Panc1 (cell line): ENCODE results near the gene DUSP11. TPM values are rescaled to one million over a fixed set of nuclear protein-coding genes. Genes with fewer than 3 reads are reported as not detected.

Experiments
- ATAC-seq: fragments of 200-7000 bp; cut with Tn5 transposase; 2 replicates; pipeline ENCODE4 v1.9.1; 2020; ENCODE audit warnings: mild to moderate bottlenecking, moderate library complexity
- BruUV-seq: library from RNA; stranded (reverse); fragments of 400-500 nt; replicated peaks from 2 replicates; lab custom pipeline; 2021; lab: Mats Ljungman, UMichigan
- CTCF ChIA-PET: fragments of 300-600 bp; sonication (Branson Sonifier 250); formaldehyde crosslinking; loops from one replicate; lab custom pipeline; 2022; ENCODE audit warnings: antibody characterized with exemption; lab: Charles Lee
- POLR2A ChIA-PET: fragments of 300-600 bp; sonication (Branson Sonifier 250); formaldehyde crosslinking; loops from one replicate; lab custom pipeline; 2022; ENCODE audit warnings: antibody characterized with exemption; lab: Charles Lee
- DNase-seq: peaks from one replicate; pipeline ENCODE4 v3.0.0-alpha.2; 2010; ENCODE audit warnings: low read depth, low spot score
- H3K27ac ChIP-seq: 2 replicates; pipeline ENCODE4 v1.5.1; 2011; ENCODE audit warnings: mild to moderate bottlenecking, low read length, inconsistent platforms
- H3K27me3 ChIP-seq: fragments of 200-500 bp; sonication (Bioruptor generic); 2 replicates; pipeline ENCODE4 v1.6.0; 2014; ENCODE audit warnings: low read length, inconsistent platforms; ENCODE audit not compliant: control insufficient read depth, insufficient read depth
- H3K36me3 ChIP-seq: fragments of 200-500 bp; sonication (Bioruptor generic); 2 replicates; pipeline ENCODE4 v1.5.1; 2014; ENCODE audit warnings: inconsistent platforms, mild to moderate bottlenecking, low read length, moderate library complexity; ENCODE audit not compliant: control insufficient read depth, insufficient read depth
- H3K4me1 ChIP-seq: 2 replicates; pipeline ENCODE4 v1.5.1; 2011; ENCODE audit warnings: inconsistent platforms, mild to moderate bottlenecking, low read length, moderate library complexity; ENCODE audit not compliant: control insufficient read depth, insufficient read depth
- H3K4me3 ChIP-seq, 2 experiments: 2 replicates each; pipeline ENCODE4 v1.5.1; 2011 to 2012; ENCODE audit warnings: low read depth in 2 of 2, low read length in 2 of 2, mild to moderate bottlenecking in 2 of 2, inconsistent platforms in 1 of 2, moderate library complexity in 1 of 2
- H3K9me3 ChIP-seq: fragments of 200-500 bp; sonication (Bioruptor generic); 2 replicates; pipeline ENCODE4 v1.5.1; 2014; ENCODE audit warnings: low read depth, mild to moderate bottlenecking, inconsistent platforms, low read length, moderate library complexity; ENCODE audit not compliant: control insufficient read depth, insufficient read depth
- POLR2AphosphoS5 ChIP-seq: IDR thresholded peaks from 2 replicates; pipeline ENCODE4 v1.6.1; 2012; ENCODE audit warnings: mild to moderate bottlenecking, low read depth, low read length, moderate library complexity
- SIN3A ChIP-seq: IDR thresholded peaks from 2 replicates; pipeline ENCODE4 v1.6.1; 2012; ENCODE audit warnings: low read depth, mild to moderate bottlenecking, low read length, moderate library complexity, borderline replicate concordance; ENCODE audit not compliant: insufficient read depth
- TCF7L2 ChIP-seq: IDR thresholded peaks from 2 replicates; pipeline ENCODE4 v1.6.1; 2011; ENCODE audit warnings: mild to moderate bottlenecking, low read depth, low read length, inconsistent platforms
- in situ Hi-C: cut with HindIII; loops from 2 replicates; pipeline ENCODE4 v1.10.0; 2016; ENCODE audit warnings: low sequenced_read_pairs, low pct_unique_long_range_greater_than_20kb
- intact Hi-C: fragments of 100-400 bp; cut with micrococcal nuclease; formaldehyde crosslinking; loops from one replicate; pipeline ENCODE4 v1.10.0; 2022; ENCODE audit not compliant: unreplicated experiment
- total RNA-seq: library from RNA; stranded (reverse); gene quantifications from one replicate; pipeline ENCODE4 v1.2.1, GENCODE V29; 2021; ENCODE audit not compliant: unreplicated experiment
- TF ChIP-seq, protein P1 (sequence below): fragments of 450-650 bp; IDR thresholded peaks from 2 replicates; pipeline ENCODE4 v1.5.1; 2017; ENCODE audit warnings: mild to moderate bottlenecking
- TF ChIP-seq, protein P2 (sequence below), 2 experiments: IDR thresholded peaks; 2 replicates each; pipeline ENCODE4 v1.6.1; 2011 to 2012; ENCODE audit warnings: low read depth in 2 of 2, control low read depth in 1 of 2, low read length in 1 of 2, mild to moderate bottlenecking in 1 of 2, moderate library complexity in 1 of 2; ENCODE audit not compliant: insufficient read depth in 1 of 2

Gene DUSP11
- total RNA-seq, 1 experiment from 2014 or later, result 16.9 TPM

DNA sequence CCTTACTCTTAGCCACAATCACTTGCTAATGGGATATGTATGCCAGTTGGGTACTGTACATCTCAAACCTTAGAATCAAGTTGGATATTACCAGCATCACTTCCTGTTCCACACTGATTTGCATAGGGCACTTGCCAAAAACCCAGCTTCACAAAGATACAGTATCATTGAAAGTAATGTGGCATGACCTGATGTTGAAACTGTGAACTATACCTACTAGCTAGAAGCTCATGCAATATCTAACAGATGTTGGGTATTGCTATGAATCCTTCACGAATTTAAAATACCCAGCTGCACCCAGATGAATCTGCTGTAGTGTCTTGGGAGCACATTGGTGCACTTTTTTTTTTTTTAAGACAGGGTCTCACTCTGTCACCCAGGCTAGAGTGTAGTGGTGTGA lies 42.4 kb upstream of the DUSP11 start:
- H3K27ac ChIP-seq, result no peak overlapping the region
- no peaks in the 10 kb centered on the region for H3K36me3 ChIP-seq
- in situ Hi-C loops (no loop called here), intact Hi-C loops (no loop called here)
- ATAC-seq (no peak), DNase-seq (no peak)
- no TSS peak for BruUV-seq
- CTCF ChIA-PET, result interaction anchor here (1.1 kb wide), 1 partner anchor 305 kb away, joined by 4 read pairs; no protein-coding TSS in a partner anchor
- no peaks in the 10 kb centered on the region for H3K9me3 ChIP-seq
- TF ChIP-seq, protein P1, sequence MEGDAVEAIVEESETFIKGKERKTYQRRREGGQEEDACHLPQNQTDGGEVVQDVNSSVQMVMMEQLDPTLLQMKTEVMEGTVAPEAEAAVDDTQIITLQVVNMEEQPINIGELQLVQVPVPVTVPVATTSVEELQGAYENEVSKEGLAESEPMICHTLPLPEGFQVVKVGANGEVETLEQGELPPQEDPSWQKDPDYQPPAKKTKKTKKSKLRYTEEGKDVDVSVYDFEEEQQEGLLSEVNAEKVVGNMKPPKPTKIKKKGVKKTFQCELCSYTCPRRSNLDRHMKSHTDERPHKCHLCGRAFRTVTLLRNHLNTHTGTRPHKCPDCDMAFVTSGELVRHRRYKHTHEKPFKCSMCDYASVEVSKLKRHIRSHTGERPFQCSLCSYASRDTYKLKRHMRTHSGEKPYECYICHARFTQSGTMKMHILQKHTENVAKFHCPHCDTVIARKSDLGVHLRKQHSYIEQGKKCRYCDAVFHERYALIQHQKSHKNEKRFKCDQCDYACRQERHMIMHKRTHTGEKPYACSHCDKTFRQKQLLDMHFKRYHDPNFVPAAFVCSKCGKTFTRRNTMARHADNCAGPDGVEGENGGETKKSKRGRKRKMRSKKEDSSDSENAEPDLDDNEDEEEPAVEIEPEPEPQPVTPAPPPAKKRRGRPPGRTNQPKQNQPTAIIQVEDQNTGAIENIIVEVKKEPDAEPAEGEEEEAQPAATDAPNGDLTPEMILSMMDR, result no peak
- TF ChIP-seq SIN3A, result no peak
- TF ChIP-seq, protein P2, sequence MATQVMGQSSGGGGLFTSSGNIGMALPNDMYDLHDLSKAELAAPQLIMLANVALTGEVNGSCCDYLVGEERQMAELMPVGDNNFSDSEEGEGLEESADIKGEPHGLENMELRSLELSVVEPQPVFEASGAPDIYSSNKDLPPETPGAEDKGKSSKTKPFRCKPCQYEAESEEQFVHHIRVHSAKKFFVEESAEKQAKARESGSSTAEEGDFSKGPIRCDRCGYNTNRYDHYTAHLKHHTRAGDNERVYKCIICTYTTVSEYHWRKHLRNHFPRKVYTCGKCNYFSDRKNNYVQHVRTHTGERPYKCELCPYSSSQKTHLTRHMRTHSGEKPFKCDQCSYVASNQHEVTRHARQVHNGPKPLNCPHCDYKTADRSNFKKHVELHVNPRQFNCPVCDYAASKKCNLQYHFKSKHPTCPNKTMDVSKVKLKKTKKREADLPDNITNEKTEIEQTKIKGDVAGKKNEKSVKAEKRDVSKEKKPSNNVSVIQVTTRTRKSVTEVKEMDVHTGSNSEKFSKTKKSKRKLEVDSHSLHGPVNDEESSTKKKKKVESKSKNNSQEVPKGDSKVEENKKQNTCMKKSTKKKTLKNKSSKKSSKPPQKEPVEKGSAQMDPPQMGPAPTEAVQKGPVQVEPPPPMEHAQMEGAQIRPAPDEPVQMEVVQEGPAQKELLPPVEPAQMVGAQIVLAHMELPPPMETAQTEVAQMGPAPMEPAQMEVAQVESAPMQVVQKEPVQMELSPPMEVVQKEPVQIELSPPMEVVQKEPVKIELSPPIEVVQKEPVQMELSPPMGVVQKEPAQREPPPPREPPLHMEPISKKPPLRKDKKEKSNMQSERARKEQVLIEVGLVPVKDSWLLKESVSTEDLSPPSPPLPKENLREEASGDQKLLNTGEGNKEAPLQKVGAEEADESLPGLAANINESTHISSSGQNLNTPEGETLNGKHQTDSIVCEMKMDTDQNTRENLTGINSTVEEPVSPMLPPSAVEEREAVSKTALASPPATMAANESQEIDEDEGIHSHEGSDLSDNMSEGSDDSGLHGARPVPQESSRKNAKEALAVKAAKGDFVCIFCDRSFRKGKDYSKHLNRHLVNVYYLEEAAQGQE (IDR thresholded peaks at IDR 0.05; ENCODE audit: insufficient read depth in 1 of 2, low read depth in 2 of 2, low read length in 1 of 2), result no peak
- H3K4me1 ChIP-seq, result no peaks in the 10 kb centered on the region
- no peak overlapping the region for H3K4me3 ChIP-seq
- POLR2A ChIA-PET, result interaction anchor here (0.6 kb wide), 1 partner anchor 121 kb away, joined by 3 read pairs; no protein-coding TSS in a partner anchor
- H3K27me3 ChIP-seq, result no peaks in the 10 kb centered on the region

DNA sequence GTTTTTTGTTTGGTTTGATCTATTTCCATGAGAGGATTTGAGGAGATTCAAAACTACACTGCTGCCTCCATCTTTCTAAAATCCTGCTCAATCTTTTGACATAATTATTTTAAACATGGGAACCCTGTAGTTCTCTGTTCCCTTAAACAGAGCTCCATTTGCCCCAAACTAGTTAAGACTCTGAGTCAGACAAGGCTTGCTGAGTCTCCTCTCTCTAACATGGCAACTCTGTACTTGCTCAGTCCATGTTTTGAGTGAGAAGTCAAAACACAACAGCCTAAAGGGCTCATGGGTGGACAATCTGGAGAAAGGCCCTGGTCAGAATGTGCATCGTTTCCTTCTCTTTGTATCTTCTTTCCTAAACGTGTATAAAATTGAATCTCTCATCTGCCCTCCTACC lies 41.8 kb upstream of the DUSP11 start:
- ChIA-PET CTCF (interaction anchor here (1.1 kb wide), 1 partner anchor 305 kb away, joined by 4 read pairs; no protein-coding TSS in a partner anchor), POLR2A (interaction anchor here (0.6 kb wide), 1 partner anchor 120 kb away, joined by 3 read pairs; no protein-coding TSS in a partner anchor)
- H3K27ac ChIP-seq, result no peak overlapping the region
- no peak for DNase-seq
- no peaks in the 10 kb centered on the region for H3K9me3 ChIP-seq
- intact Hi-C loops (no loop called here), in situ Hi-C loops (no loop called here)
- no peak overlapping the region for H3K4me3 ChIP-seq
- ATAC-seq, result no peak
- no peaks in the 10 kb centered on the region for H3K27me3 ChIP-seq
- no TSS peak for BruUV-seq
- no peaks in the 10 kb centered on the region for H3K36me3 ChIP-seq
- H3K4me1 ChIP-seq, result no peaks in the 10 kb centered on the region
- TF ChIP-seq POLR2AphosphoS5, result no peak
- TF ChIP-seq, protein P2 (IDR thresholded peaks at IDR 0.05; ENCODE audit: insufficient read depth in 1 of 2, low read depth in 2 of 2, low read length in 1 of 2), result no peak
- TF ChIP-seq, protein P1, result no peak
- TF ChIP-seq SIN3A, result no peak
- TF ChIP-seq TCF7L2, result no peak
